ENCODE data around the gene MINDY2. TPM values are rescaled to one million over a fixed set of nuclear protein-coding genes. Genes with fewer than 3 reads are reported as not detected.

Gene MINDY2
- total and polyA plus RNA-seq, 10 donors, result 2.3 to 24.0 (median 17.7) TPM

DNA sequence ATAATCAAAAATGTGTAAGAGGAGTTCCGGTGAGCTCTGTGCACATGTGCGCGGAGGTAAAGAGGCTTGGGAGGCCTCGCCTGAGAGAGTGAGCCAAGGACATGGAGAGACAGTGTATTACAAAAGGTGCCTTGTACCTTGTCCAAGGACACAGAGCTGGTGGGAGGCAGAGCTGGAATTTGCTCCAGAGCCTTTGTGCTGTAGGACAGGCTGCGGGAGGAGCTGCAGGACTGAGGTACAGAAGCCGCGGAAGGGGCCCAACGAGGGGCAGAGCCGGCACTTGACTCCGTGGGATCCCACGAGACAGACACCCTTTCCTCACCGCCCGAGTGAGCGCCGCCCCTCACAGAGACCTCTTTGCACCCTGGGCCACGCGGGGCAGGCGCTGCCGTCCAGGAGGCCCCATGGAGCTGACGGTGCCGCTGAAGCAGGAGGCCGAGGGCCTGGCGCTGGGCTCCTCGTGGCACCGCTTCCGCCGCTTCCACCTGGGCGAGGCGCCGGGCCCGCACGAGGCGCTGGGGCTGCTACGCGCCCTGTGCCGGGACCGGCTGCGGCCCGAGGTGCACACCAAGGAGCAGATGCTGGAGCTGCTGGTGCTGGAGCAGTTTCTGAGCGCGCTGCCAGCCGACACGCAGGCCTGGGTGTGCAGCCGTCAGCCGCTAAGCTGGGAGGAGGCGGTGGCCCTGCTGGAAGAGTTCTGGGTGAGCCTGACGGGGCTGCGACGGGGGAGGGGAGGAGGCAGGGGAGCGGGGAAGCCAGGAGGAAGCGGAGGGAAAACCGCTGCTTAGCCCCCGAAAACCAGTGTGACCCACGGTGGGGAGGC is 93.7 kb downstream of the MINDY2 start:
- peak; percentile 77 for DNase-seq
- H3K27ac ChIP-seq, result peak overlapping the region in 1 of 8 donors; percentile 13
- intact Hi-C loops (cut with DNase I; ENCODE audit: low total_unique reads), result no loop called here
- H3K4me1 ChIP-seq, result peaks cover 0 to 14% (median 9%) of the 10 kb centered on the region in 6 donors
- no peaks in the 10 kb centered on the region for H3K9me3 ChIP-seq
- peaks cover 0 to 15% (median 0%) of the 10 kb centered on the region in 7 donors for H3K27me3 ChIP-seq (replicated peaks in 1 of 7)
- TF ChIP-seq POLR2AphosphoS5 (IDR thresholded peaks at IDR 0.05) (no peak), POLR2A (IDR thresholded peaks at IDR 0.05) (no peak)
- TF ChIP-seq, protein P1, sequence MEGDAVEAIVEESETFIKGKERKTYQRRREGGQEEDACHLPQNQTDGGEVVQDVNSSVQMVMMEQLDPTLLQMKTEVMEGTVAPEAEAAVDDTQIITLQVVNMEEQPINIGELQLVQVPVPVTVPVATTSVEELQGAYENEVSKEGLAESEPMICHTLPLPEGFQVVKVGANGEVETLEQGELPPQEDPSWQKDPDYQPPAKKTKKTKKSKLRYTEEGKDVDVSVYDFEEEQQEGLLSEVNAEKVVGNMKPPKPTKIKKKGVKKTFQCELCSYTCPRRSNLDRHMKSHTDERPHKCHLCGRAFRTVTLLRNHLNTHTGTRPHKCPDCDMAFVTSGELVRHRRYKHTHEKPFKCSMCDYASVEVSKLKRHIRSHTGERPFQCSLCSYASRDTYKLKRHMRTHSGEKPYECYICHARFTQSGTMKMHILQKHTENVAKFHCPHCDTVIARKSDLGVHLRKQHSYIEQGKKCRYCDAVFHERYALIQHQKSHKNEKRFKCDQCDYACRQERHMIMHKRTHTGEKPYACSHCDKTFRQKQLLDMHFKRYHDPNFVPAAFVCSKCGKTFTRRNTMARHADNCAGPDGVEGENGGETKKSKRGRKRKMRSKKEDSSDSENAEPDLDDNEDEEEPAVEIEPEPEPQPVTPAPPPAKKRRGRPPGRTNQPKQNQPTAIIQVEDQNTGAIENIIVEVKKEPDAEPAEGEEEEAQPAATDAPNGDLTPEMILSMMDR (IDR thresholded peaks at IDR 0.05 in 8 of 11, conservative IDR thresholded peaks at IDR 0.05 in 3 of 11), result no peak
- 22 to 37% (median 30%) methylated on average over 34 to 54 of the region's 54 CpGs for WGBS, 5 donors
- peak overlapping the region in 7 of 8 donors; percentile 18 to 58 (median 27) for H3K4me3 ChIP-seq
- no peaks in the 10 kb centered on the region for H3K36me3 ChIP-seq

DNA sequence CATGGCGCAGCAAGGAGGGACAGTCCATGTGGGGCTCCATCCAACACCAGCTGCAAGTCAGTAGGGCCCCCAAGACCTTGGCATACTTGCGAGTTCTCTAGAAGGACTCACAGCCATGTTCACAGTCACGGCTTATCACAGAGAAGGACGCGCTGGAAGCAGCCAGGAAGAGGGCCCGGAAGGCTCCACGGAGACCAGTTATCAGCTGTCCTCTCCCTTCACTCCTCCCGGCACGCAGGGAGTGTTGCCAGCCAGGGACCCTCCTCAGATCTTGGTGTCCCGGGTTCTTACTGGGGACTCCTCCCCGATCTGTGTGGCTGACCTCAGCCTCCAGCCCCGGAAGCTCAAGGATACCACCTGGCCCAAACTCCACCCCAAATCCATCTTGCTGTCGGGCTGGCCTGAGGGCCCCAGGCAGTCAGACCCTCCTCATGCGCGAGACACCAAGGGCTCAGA is 94.4 kb downstream of the MINDY2 start:
- DNase-seq, result no peak
- peak overlapping the region in 1 of 8 donors; percentile 13 for H3K27ac ChIP-seq
- peaks cover 0 to 14% (median 9%) of the 10 kb centered on the region in 6 donors for H3K4me1 ChIP-seq

DNA sequence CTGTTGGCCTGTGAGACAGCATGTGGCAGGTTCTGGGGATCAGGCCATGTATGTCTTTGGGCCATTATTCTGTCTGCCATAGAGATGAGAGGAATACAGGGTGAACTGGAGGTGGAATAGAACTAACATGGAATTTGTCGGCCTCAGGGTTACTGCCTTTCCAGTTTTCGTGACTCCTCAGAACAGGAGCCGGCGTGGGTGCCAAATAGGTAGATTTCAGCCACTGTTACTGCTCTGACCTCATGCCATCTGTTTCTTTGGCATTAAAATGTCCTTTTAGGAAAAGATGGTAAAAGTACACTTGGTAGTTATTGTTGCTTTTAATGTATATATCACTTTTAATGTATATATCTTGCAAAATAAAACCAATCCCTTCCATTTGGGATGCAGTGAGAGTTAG is 96.8 kb downstream of the MINDY2 start:
- H3K27me3 ChIP-seq (replicated peaks in 1 of 7), result peaks cover 0 to 15% (median 0%) of the 10 kb centered on the region in 7 donors
- H3K9me3 ChIP-seq, result no peaks in the 10 kb centered on the region
- H3K27ac ChIP-seq, result no peak overlapping the region
- WGBS, 5 donors, result 91 to 99% (median 98%) methylated on average over 4 of the region's 4 CpGs
- no peak for DNase-seq
- peaks cover 0 to 15% (median 9%) of the 10 kb centered on the region in 6 donors for H3K4me1 ChIP-seq
- intact Hi-C loops (cut with DNase I; ENCODE audit: low total_unique reads), result no loop called here
- TF ChIP-seq POLR2AphosphoS5 (IDR thresholded peaks at IDR 0.05), result no peak
- TF ChIP-seq, protein P1 (IDR thresholded peaks at IDR 0.05 in 8 of 11, conservative IDR thresholded peaks at IDR 0.05 in 3 of 11), result no peak
- TF ChIP-seq POLR2A (IDR thresholded peaks at IDR 0.05), result no peak
- H3K36me3 ChIP-seq, result no peaks in the 10 kb centered on the region
- H3K4me3 ChIP-seq, result no peak overlapping the region

More for the DNA sequence above, 94.4 kb downstream of the MINDY2 start:
- intact Hi-C loops (cut with DNase I; ENCODE audit: low total_unique reads), result no loop called here
- Histone ChIP-seq H3K9me3 (no peaks in the 10 kb centered on the region), H3K36me3 (no peaks in the 10 kb centered on the region), H3K4me3 (peak overlapping the region in 6 of 8 donors; percentile 18 to 58 (median 28)), H3K27me3 (replicated peaks in 1 of 7) (peaks cover 0 to 15% (median 0%) of the 10 kb centered on the region in 7 donors)
- WGBS, 5 donors, result 66 to 87% (median 66%) methylated on average over 8 to 15 of the region's 15 CpGs
- TF ChIP-seq, protein P1 (IDR thresholded peaks at IDR 0.05 in 8 of 11, conservative IDR thresholded peaks at IDR 0.05 in 3 of 11), result no peak
- TF ChIP-seq POLR2AphosphoS5 (IDR thresholded peaks at IDR 0.05) (no peak), POLR2A (IDR thresholded peaks at IDR 0.05) (no peak)

DNA sequence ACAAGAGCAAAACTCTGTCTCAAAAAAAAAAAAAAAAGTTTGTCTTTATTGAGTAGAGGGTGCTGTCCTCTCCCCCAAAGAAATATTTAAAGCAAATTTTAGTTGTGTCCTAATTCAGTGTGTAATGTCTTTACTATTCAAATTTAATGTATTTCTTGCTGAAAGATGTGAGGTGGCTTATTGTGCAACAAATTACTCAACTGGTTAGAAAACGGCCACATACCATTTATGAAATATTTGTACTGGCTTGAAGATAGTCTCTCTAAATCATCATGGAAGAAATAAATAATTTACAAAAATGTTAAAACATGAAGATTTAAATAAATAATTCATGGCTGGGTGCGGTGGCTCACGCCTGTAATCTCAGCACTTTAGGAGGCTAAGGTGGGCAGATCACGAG is 99.3 kb downstream of the MINDY2 start:
- peaks cover 0 to 5% (median 0%) of the 10 kb centered on the region in 6 donors for H3K4me1 ChIP-seq
- TF ChIP-seq, protein P1 (IDR thresholded peaks at IDR 0.05 in 8 of 11, conservative IDR thresholded peaks at IDR 0.05 in 3 of 11), result no peak
- TF ChIP-seq POLR2A (IDR thresholded peaks at IDR 0.05), result no peak
- no peak for TF ChIP-seq POLR2AphosphoS5 (IDR thresholded peaks at IDR 0.05)
- H3K9me3 ChIP-seq, result no peaks in the 10 kb centered on the region
- H3K27ac ChIP-seq, result no peak overlapping the region
- H3K36me3 ChIP-seq, result no peaks in the 10 kb centered on the region
- no peak overlapping the region for H3K4me3 ChIP-seq
- H3K27me3 ChIP-seq (replicated peaks in 1 of 7), result no peaks in the 10 kb centered on the region
- intact Hi-C loops (cut with DNase I; ENCODE audit: low total_unique reads), result no loop called here
- DNase-seq, result no peak
- 72 to 91% (median 88%) methylated on average over 4 of the region's 4 CpGs for WGBS, 5 donors
